H1 (cell line): ENCODE results near the gene KCNH4. TPM values are rescaled to one million over a fixed set of nuclear protein-coding genes. Genes with fewer than 3 reads are reported as not detected.

Experiments
- CBX8 ChIP-seq: fragments of 300-800, 300-1000 bp; sonication (generic); IDR thresholded peaks from 2 replicates; pipeline ENCODE4 v1.7.1; 2016; ENCODE audit warnings: low read depth, low read length, borderline replicate concordance
- CREB1 ChIP-seq: IDR thresholded peaks from 2 replicates; pipeline ENCODE4 v1.6.1; 2012; ENCODE audit warnings: inconsistent platforms
- EP300 ChIP-seq, 2 experiments: IDR thresholded peaks; 1 replicate in 1 of 2; 2 replicates in 1 of 2; pipeline ENCODE4 v1.6.1; 2011 to 2012; ENCODE audit warnings: low read depth in 2 of 2, low read length in 2 of 2, mild to moderate bottlenecking in 2 of 2, borderline replicate concordance in 1 of 2, inconsistent platforms in 1 of 2, moderate library complexity in 1 of 2
- SIRT6 ChIP-seq: IDR thresholded peaks from one replicate; pipeline ENCODE4 v1.7.1; 2012; ENCODE audit warnings: low read length, inconsistent platforms
- SP4 ChIP-seq: IDR thresholded peaks from 2 replicates; pipeline ENCODE4 v1.6.1; 2012; ENCODE audit warnings: low read length, inconsistent platforms
- TBP ChIP-seq: IDR thresholded peaks from 2 replicates; pipeline ENCODE4 v1.6.1; 2011; ENCODE audit warnings: low read depth, low read length, improper control_type of control experiment
- ZNF274 ChIP-seq: IDR thresholded peaks from 2 replicates; pipeline ENCODE4 v1.7.0; 2012; ENCODE audit warnings: low read length, borderline replicate concordance; ENCODE audit errors: extremely low read depth
- polyA plus RNA-seq, 7 experiments: library from polyadenylated mRNA; depleted of rRNA in 3 of 7; stranded (reverse) in 5 of 7; unstranded in 2 of 7; fragments of >200 nt in 5 of 7; fragments of 200-250 nt in 2 of 7; gene quantifications; 1 replicate in 5 of 7; 2 replicates in 1 of 7; 4 replicates in 1 of 7; pipeline versions ENCODE4 v1.2.1 to v1.2.3, GENCODE V29; 2011 to 2013; ENCODE audit warnings: missing spikeins in 2 of 7, mixed read lengths in 2 of 7
- total RNA-seq: library from RNA; stranded (reverse); fragmentation: NEBNext Ultra II Directional; extraction: Animal tissue kit (Norgen Biotek cat#: 25700); gene quantifications from 2 replicates; pipeline ENCODE4 v1.2.1, GENCODE V29; 2021
- TF ChIP-seq, protein P1 (sequence below), 3 experiments: IDR thresholded peaks; 1 replicate in 2 of 3; 2 replicates in 1 of 3; pipeline versions ENCODE4 v1.5.1 to v1.6.1; 2011; ENCODE audit warnings: low read length in 3 of 3, mild to moderate bottlenecking in 3 of 3, inconsistent platforms in 2 of 3, low read depth in 1 of 3, moderate library complexity in 1 of 3; ENCODE audit not compliant: insufficient read depth in 1 of 3; ENCODE audit errors: control extremely low read depth in 1 of 3

Gene KCNH4
- total and polyA plus RNA-seq, 2 of the 8 experiments (the other 6 are each of a cell fraction or from before 2014, with no cell fraction given) = 0.44 to 0.47 TPM

DNA sequence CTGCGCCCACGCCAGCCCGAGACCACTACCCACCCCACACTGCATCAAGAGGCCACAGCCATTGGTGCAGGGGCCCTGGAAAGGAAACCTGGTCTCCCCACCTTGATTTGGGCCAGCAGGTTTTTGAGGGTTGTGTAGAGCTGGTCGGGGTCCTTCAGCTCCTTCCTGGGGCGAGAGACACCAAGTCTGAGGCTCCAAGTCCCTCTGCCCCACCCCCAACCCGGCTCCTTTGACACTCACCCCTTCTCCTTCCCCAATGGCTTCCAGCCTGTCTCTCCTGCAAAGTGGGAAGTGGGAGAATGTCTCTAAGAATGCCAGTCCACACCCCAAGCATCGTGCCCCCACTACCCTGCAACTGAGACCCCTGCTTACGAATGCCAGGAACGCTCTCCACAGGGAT is 66.8 kb downstream of the KCNH4 start (continued):
- TF ChIP-seq, protein P1, sequence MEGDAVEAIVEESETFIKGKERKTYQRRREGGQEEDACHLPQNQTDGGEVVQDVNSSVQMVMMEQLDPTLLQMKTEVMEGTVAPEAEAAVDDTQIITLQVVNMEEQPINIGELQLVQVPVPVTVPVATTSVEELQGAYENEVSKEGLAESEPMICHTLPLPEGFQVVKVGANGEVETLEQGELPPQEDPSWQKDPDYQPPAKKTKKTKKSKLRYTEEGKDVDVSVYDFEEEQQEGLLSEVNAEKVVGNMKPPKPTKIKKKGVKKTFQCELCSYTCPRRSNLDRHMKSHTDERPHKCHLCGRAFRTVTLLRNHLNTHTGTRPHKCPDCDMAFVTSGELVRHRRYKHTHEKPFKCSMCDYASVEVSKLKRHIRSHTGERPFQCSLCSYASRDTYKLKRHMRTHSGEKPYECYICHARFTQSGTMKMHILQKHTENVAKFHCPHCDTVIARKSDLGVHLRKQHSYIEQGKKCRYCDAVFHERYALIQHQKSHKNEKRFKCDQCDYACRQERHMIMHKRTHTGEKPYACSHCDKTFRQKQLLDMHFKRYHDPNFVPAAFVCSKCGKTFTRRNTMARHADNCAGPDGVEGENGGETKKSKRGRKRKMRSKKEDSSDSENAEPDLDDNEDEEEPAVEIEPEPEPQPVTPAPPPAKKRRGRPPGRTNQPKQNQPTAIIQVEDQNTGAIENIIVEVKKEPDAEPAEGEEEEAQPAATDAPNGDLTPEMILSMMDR (IDR thresholded peaks at IDR 0.05; ENCODE audit: control extremely low read depth in 1 of 3, insufficient read depth in 1 of 3, low read depth in 1 of 3, low read length in 3 of 3) = no peak
- TF ChIP-seq CBX8 (no peak), EP300 (IDR thresholded peaks at IDR 0.05; ENCODE audit: borderline replicate concordance in 1 of 2, low read depth in 2 of 2, low read length in 2 of 2) (no peak), ZNF274 (no peak), TBP (no peak), SP4 (no peak), CREB1 (no peak), SIRT6 (no peak)
- TF ChIP-seq, all 59 proteins: peak for 0
